Amniotic epithelial cell (primary cell): ENCODE measurements around the gene KMT2D.

ENCODE experiments used
- DNase-seq: peaks from one replicate; pipeline ENCODE4 v3.0.0-alpha.2; 2010; ENCODE audit warnings: low read depth

Gene KMT2D, protein sequence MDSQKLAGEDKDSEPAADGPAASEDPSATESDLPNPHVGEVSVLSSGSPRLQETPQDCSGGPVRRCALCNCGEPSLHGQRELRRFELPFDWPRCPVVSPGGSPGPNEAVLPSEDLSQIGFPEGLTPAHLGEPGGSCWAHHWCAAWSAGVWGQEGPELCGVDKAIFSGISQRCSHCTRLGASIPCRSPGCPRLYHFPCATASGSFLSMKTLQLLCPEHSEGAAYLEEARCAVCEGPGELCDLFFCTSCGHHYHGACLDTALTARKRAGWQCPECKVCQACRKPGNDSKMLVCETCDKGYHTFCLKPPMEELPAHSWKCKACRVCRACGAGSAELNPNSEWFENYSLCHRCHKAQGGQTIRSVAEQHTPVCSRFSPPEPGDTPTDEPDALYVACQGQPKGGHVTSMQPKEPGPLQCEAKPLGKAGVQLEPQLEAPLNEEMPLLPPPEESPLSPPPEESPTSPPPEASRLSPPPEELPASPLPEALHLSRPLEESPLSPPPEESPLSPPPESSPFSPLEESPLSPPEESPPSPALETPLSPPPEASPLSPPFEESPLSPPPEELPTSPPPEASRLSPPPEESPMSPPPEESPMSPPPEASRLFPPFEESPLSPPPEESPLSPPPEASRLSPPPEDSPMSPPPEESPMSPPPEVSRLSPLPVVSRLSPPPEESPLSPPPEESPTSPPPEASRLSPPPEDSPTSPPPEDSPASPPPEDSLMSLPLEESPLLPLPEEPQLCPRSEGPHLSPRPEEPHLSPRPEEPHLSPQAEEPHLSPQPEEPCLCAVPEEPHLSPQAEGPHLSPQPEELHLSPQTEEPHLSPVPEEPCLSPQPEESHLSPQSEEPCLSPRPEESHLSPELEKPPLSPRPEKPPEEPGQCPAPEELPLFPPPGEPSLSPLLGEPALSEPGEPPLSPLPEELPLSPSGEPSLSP (N-terminal part only)

DNA sequence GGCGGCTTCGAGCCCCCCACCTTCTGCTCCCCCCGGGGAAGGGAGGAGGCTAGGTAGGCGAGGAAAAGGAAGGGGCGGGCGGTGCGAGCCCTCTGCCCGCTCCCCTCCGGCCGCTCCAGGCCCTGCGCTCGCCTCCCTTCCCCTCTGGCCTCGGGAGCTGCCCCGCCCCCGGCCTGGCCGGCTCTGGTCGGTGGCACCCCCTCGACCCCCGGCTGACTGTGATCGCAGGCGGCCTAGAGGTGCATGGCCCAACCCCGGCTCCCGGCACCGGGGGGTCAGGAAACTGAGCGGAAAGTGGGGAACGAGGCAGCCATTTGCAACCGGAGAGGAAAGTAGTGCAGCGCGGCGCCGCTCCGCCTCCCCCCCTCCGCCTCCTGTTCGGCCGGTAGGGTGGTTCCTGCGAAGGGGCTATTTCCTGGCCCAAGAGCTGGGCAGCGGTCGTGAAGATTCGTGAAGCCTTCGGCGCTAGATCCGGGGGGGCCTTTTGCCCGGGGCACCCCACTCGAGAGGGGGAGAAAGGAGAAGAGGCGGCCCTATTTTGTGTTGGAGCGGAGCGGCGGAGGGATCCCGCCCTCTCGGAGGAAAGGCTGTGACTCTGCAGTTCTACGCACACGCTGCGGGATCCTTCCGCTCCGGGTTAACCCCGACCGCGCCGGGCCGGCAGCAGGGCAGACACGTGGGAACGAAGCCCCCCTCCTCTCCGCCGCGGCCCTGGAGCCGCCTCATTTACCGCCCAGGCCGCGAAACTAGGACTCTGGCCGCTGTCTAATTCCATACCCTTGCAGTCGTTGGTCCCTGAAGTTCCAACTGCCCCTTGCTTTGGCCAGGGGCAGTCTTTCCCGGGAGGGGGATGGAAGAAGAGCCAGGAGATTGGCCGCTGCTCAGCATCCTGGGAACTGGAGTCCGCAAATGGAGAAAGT is at the start of gene KMT2D:
Gene KMT2D, minus strand, starts transcription at position 558 of the 920 bp plus-strand sequence. CDS start 5,470 bp downstream, outside the sequence.
- peak; percentile 96 for DNase-seq

DNA sequence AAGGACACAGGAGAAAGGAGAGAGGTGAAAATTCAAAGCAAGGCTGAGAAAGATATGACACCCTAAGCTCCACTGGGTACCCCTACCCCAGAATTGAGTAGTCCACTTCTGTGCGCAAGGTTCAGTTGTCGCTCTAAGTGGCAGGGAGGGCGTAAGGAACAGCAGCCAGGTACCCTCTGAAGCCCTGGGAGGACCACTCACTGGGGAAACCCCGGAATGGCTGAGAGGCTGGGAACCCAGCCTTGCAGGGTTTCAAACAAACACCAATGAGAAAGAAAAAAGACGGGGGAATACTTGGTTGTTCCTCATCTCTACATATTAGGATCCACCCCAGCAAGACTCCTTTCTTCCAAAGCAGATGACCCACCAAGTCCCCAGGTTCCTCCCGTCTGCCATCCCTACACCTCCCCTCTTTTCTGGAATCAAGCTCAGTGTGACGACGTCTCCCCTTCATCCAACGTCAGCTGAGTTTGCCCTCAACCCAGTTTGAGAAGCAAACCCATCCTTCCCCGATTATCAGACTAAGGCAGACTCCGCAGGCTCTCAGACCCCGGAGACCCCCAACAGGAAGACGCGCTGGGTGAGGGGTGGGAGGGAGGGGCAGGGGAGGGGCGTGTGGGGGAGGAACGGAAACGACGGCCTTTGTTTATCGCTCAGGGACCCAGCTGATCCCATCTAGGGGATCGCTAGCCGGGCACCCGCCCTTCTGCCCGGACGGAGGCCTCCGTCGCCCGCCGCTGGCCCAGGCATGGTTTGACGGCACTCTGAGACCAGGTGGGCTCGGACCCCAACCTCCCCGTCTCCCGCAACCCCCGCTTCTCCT is 49.3 kb upstream of the KMT2D start:
- DNase-seq: no peak

DNA sequence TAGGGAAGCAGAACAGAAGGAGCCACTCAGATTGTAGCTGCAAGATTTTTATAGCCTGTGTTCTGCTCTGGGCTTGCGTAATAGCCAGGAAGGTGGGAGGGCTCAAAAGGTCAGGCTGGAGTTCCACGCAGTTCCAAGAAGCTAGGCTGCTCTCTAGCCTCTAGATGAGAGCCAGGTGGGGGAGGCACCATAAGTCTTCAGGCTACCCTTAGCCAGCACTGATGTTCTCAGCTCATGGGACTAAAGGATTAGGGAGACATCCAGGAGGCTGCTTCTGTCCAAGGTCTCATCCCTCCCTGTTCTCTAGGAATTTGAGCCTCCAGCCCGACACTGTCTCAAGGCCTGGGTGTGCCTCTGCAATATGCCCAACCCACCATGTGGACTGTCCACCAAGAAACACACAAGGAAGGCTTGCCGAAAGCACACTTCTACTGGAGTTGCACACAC is 48.4 kb upstream of the KMT2D start:
- peak; percentile 90 for DNase-seq

DNA sequence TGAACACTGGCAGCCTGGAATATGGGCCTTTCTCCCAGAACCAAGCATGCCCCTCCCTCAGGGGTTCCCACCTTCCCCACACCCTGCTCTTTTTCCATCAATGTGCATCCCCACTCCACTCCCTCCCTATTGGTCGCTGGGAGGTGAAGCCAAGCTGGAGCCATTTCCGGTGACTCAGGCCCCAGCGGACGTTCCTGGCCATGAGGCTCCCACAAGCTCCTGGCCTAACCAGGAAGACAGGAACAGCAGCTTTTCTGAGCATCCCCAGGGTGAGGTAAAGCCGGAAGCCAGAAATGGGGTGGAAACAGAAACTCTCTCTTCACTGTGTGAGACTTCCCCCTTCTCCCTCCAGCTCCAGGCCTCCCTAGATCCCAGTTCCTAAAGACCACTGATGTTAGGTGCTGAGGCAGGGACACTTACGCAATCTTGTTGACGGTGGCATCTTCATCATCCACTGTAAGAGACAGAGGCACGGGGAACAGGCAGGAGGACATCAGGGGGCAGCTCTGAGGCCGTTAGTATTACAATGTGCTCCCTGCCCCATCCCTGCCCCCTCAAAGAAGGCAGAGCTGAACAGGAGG is 45.0 kb upstream of the KMT2D start:
- DNase-seq: no peak

DNA sequence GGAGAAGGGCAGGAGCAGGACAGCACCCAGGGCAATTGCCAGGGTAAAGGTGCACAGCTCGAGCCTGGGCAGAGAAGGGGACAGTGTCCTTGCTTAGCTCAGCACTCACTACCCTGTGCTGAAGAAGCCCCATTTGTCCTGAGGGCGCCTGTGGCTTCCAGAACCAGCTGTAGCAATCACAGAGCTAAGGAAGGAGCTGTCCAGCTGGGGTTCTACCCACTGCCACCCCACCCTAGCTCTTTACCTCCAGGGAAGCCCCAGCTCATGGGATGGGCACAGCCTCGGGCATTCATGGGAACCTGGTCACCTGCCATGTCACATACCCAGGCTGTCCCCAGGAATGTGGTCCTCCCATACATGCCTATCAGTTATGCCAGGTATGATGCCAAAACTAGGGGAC is 44.2 kb upstream of the KMT2D start:
- DNase-seq: no peak

DNA sequence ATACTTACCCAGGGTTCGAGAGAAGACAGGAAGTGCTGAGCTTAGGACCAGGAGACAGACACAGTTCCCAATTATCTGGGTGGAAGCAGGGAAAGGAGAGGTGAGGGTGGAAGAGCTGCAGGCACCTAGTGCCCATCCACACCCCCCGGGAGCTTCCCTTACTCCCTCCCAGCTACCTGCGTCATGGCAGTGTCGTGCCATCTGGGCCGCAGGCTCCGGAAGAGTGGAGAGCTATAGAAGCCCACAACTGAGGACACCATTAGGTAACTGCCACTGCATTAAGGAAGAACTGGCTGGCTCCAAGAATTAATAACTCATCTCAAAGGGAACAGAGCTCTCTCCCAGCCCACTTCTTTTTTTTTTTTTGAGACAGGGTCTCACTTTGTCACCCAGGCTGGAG is 39.8 kb upstream of the KMT2D start:
- DNase-seq: no peak

DNA sequence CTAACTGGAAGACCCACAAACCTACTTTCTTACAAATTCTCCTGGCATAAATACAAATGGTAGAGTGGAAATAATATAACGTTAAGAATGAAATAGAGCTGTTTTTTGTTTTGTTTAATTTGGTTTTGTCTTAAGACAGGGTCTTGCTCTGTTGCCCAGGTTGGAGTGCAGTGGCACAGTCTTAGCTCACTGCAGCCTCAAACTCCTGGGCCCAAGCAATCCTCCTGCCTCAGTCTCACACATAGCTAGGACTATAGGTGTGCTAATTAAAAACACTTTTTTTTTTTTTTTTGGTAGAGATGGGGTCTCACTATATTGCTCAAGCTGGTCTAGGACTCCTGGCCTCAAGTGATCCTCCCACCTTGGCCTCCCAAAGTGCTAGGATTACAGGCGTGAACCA is 38.1 kb upstream of the KMT2D start:
- DNase-seq: no peak

DNA sequence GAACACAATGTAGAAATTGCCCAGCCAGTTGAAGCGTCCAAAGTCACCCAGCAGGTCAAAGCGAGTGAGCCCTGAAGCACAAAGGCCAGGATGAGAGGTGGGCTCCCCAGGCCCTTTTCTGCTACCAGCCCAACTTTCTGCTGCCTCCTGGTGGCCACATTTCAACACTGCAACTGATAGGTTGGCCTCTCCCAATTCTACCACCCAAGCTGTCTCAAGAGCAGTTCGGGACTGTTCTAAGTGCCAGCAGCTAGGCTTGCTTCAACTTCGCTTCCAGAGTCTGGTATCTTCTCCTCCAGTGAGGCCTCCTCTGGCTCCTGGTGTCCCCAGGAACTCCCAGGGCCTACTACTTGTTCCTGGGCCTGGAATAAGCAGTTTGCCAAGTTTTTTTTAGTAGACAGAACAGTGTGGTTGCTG is 37.4 kb upstream of the KMT2D start:
- peak; percentile 38 for DNase-seq

DNA sequence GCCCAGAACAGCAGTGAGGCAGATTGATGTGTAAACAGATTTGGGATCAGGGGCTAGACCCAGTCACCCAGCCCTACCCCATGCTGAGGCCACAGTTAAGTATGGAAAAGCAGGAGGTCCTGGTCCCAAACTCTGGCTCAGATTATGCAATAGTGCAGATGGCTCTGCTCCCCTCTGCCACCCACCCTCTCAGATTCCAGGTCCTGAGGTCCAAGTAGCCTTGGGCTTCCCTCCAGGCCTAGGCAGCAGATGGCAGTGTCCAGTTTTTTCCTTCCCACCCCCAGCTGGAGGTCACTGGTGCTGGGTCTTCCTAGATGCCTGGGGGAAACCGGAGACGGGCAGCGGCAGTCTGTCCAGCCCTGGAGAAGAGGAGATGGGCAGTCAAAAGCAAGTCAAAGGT is 36.8 kb upstream of the KMT2D start:
- no peak for DNase-seq

DNA sequence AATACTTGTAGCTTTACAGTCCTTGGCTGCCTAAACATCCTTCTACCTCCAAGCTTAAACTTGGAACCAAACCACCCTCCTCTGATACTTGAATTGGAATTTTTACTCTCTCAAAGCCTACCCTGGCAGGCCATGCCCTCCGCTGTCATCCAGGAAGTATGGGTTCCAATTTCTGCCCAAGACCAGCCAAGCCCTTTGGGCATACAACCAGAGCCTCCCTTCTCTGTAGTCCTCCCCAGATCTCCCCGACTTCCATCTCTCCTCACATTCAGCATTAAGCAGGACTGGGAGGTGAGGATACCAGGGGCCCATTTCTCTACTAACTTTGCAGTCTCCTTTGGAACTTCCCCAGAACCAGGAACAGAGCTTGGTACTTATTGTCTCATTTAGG is 34.4 kb upstream of the KMT2D start:
- no peak for DNase-seq

DNA sequence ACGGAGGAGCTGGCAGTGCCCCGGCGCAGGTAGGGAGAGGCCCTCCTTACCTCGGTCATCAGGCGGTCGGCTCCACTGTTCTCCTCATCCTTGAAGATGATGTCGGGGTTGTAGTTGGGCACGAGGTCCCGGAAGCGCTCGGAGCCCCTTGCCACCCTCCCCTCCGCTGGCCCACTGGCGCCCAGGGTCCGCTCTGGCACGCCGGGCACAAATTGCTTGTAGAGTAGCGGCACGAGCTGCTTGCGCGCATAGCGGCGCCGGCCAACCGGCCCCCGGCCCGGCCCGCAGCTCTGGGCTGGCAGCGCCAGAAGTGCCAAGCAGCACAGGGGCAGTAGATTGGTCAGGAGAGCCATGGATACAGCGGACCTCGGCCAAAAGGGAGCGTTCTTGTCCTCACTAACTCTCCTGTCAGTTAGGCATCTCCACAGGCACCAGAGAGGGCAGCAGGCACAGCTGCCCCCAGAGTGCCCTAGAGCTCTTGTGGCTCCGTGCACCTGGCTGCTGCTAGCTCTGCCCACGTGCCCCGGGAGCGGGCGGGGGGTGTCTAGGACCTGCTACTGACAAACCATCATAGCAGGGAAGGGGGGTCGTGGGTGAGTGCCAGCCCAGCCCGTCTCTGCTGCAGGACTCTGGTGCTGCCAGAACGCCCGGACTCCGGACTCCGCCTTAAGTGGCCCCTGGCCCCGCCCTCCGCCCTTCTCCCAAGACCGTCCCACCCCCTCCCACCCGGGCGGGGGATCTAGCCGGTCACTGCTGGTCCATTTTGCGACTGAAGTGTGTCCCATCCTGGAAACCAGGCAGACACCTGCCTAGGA is 33.8 kb upstream of the KMT2D start, which contains the start of gene DHH:
Gene DHH, minus strand, starts transcription at position 642 of the 815 bp plus-strand sequence. Its CDS starts 289 bp downstream, at position 353.
- DNase-seq: no peak

DNA sequence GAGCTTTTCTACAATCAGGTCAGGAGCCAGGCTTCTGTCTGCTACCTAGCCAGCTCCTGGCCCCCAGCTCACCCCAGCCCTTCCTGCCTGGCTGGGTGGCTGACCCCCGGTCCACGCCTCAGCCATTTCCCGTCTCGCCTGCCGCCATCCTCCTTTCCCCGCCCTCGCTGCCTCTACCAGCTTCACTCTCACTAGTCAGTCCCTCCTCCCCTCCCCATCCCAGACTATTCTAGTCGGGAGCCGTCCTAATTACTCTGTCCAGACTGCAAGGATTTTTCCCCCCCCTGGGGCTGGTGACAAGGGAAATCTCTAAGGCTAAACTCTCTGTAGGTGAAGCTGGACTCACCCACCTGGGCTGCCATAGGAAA is 33.2 kb upstream of the KMT2D start:
- no peak for DNase-seq

DNA sequence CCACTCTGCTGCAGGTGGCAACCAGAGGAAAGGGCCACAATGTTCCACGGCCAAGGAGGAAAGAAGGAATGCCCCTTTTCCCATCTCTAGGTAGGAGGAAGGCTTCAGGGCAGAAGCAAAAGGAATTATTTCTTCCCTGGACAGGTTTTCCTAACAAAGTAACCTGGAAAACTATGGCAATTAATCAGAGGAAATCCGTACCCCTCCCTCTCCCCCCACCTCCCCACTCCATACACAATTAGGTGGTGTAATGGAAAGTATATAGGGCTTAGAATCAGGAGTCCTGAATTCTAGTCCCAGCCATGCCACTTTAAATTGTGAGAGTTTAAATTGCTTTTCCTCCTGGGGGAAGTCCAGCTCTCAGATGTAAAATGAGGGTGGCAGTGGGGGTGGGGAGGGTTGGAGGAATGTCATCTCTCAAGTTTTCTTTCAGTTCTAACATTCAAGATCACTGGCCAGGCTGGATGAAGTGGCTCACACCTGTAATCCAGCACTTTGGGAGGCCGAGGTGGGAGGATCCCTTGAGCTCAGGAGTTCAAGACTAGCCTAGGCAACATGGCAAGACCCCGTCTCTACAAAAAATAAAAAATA is 32.3 kb upstream of the KMT2D start:
- no peak for DNase-seq

DNA sequence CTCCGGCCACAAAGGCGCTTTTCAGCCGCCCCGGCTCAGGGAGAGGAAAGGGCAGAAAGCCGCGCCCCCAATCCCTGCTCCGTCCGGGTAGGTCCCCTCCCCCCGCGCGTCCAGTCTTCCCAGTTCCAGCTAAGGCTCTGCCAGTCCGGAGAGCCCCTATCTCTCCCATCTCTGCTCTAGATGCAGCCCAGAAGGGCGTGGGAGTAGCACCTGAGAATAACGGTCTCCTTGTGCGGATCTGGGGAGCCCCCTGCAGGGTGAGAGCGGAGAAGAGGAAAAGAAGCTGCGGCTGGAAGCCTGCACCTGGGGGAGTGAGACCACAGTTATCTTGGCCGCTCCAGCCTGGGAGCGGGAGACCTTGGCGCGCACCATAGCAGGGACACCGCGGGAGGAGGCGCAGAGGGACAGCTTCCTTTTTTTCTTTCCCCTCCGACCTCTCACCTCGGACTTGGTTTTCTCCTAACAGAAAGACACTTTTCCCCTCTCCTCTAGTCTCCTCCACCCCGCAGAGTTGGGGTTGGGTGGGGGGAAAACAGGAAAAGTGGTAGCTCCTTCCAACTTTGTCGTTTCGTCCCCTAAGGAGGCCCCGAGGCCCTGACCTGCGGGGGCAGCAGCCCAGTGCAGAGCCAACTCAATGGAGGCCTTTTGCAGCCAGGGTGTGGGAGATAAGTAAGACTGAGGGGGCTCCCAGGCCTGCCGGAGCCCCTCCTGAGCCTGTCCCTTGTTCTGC is 31.7 kb upstream of the KMT2D start:
- DNase-seq: peak; percentile 77

DNA sequence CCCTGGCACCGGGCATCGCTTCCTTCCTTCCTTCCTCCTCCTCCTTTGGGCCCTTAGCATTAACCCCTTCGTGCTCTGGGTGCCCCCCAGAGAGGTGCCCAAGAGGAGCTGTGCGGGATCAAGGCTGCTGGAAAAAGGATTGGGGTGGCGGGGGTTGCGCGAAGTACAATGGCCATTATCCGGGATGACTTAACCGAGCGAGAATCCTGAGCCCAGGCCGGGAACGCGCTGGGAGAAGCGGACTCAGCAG is 31.2 kb upstream of the KMT2D start:
- no peak for DNase-seq

DNA sequence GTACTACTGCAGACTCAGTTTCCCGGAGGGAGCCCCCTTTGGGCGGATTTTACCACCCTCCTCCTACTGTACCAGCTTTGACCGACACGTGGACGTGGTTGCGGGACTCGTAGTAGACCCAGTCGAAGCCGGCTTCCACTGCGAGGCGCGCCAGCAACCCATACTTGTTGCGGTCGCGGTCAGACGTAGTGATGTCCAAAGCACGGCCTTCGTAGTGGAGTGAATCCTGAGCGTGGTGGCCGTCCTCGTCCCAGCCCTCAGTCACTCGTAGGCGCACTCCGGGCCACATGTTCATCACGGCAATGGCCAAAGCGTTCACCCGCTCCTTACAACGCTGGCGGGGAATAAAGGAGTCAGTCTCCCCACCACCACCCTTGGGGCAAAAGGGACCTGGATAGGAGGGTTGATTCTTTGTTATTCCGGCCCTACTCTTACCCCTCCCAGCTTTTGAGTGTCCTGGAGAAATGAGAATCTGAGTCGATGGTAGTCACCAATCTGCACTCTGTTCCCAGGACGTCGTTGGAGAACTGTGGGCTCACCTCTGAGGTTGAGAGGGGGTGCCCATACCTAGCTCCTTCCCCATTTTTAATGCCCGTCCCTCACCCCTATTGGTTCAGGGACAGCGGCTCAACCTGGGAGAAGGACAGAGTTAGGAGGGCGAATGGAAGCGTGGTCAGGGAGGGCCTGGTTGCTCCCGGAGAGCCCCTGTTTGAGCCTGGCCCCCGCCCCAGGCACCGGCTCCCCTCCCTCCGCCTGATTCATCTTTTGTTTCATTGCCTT is 30.7 kb upstream of the KMT2D start:
- no peak for DNase-seq

DNA sequence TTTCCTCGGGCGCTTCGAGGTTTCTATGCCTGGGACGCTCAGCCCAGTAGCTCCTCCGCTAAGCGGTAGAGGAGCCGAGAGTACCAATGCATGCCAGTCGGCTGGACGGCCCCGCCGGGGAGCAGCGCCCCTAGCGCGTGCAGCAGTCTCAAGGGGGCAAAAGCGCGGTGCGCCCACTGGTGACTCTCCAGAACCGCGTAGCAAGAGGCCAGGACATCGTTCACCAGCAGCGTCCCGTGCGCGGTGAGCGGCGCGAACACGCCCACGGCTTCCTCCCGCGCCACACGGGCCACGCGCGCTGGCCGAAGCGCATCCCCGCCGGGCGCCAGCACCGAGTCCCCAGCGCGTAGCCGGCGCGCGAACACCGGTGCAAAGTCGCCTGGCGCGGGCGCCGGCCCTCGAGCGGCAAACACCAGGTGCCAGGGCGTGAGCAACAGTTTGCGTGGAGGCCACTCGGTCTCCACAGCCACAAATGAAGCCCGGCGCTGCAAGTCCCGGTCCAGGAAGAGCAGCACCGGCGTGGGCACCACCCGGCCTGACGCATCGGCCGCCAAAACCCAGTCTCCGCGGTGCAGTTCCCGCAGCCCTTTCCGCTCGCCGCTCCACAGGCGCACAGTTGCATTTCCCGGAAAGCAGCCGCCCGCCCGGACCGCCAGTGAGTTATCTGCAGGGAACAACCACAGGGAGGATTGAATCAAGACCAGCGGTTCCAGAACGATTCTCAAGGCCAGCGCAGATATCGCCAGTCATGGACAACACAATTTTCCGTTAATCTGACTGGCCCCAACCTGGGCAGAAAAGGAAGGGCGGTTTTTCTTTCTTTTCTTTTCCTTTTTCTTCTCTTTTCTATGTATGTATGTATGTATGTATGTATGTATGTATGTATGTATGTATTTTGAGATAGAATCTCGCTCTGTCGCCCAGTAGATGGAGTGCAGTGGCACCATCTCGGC is 29.5 kb upstream of the KMT2D start:
- DNase-seq: peak; percentile 67
